HG03342 (cell line): ENCODE results near the gene ANO3.

Source experiments
- ATAC-seq: cut with Tn5 transposase; IDR thresholded peaks from one replicate; pipeline ENCODE4 v1.9.1; 2021; ENCODE audit warnings: mild to moderate bottlenecking, moderate library complexity; ENCODE audit not compliant: unreplicated experiment

The ANO3 gene

DNA sequence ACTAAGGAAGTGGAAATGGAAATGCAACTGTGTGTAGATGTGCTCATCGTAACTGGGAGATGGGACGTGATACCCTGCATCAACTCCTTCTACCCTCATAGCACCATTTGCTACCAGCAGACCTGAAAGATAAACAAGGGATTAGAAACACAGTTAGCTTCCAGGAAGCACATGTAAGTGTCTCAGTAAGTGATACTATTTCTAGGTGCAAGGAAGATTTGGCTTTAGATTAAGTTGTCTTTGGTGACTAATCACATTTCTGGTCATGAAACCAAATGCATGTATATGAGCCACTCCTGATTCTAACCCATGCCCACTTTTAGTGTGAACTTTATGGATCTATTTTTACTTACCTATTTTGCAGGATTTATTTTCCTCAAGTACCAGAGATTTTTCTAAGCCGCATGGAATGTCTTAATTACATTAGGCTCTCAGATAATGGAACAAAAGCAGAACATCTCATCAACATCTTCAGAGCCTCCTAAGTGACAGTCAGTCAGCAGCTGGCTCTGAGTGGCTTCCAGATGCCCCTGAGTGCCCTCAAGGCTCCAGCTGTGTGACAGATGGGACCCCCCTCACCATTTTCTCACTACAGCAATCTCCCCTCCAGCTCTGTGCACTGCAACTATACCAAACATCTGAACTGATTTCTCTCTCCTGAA lies 368.8 kb downstream of the ANO3 start:
- ATAC-seq, result no peak

DNA sequence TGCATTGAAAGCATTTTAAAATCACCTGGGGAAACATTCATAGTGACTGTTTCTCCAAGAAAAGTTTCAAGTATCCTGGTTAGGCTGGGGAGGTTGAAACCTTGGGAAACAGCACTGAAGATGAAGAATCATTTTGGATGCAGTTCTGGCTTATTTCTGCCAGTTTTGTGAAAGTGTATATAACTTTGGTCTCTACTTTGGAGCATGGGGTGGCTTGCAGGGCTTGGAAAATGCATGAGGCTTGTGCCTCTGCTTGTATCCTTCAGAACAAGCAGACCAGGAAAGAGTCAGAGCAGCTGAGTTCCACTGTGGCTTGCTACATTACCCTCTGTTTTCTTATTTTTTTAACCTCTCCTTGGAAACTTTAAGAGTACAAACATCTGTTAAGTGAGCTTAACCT lies 370.5 kb downstream of the ANO3 start:
- no peak for ATAC-seq

GRCh38 chr11:26703411-26704191 lies 371.7 kb downstream of the ANO3 start:
- no peak for ATAC-seq

- no peak for ATAC-seq
Measured at GRCh38 chr11:26704249-26704648, 372.3 kb downstream of the ANO3 start.

DNA sequence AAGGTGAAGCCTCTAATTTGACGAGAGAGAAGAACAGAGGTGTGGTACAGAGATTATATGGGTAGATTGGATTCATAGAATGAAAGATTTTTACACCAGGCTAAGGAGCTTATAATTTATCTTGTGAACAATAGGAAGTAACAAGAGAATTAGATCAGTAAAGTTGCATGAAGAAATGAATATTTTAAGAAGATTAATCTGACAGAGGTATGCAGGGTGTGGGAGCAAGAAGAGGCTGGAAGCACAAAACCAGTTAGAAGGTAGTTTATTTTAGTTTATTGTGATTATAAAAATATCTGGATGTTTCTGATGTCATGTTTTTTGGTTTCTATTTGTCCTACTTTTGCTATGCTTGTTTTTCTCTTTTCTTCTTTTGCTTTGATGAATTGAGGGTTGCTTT lies 374.3 kb downstream of the ANO3 start:
- no peak for ATAC-seq

- no peak for ATAC-seq
Measured at GRCh38 chr11:26708736-26709456, 377.0 kb downstream of the ANO3 start.

- no peak for ATAC-seq
Measured at GRCh38 chr11:26710489-26710888, 378.6 kb downstream of the ANO3 start.

- ATAC-seq, result no peak
Measured at GRCh38 chr11:26712497-26712896, 380.6 kb downstream of the ANO3 start.
